Testis (tissue), 3 donors: Measurements from ENCODE around the gene PPA2. TPM values are rescaled to one million over a fixed set of nuclear protein-coding genes. Genes with fewer than 3 reads are reported as not detected.

ENCODE experiments used
- DNase-seq: peaks from one replicate; pipeline ENCODE4 v3.0.0-alpha.2; 2019
- H3K27ac ChIP-seq, 2 donors: fragments of 200-600 bp; sonication (generic); one replicate each; pipeline ENCODE4 v1.5.1; 2019
- H3K27me3 ChIP-seq: fragments of 200-600 bp; sonication (generic); one replicate; pipeline ENCODE4 v1.5.1; 2019
- H3K36me3 ChIP-seq: fragments of 200-600 bp; sonication (generic); one replicate; pipeline ENCODE4 v1.5.1; 2017; ENCODE audit warnings: low read depth; ENCODE audit errors: missing control alignments
- H3K4me1 ChIP-seq: fragments of 200-600 bp; sonication (generic); one replicate; pipeline ENCODE4 v1.5.1; 2019
- H3K4me3 ChIP-seq, 2 donors: fragments of 200-600 bp; sonication (generic); one replicate each; pipeline ENCODE4 v1.5.1; 2017 to 2019
- H3K9me3 ChIP-seq: fragments of 200-600 bp; sonication (generic); one replicate; pipeline ENCODE4 v1.5.1; 2017
- CTCF ChIP-seq, 3 experiments: fragments of 450-650 bp in 2 of 3; fragments of 200-600 bp in 1 of 3; sonication (generic) in 1 of 3; IDR thresholded peaks; one replicate each; pipeline ENCODE4 v1.5.1; 2016 to 2019; ENCODE audit warnings: antibody characterized with exemption in 3 of 3, mild to moderate bottlenecking in 2 of 3, moderate library complexity in 1 of 3
- POLR2A ChIP-seq: fragments of 450-650 bp; IDR thresholded peaks from one replicate; pipeline ENCODE4 v1.6.1; 2017; ENCODE audit warnings: antibody characterized with exemption, mild to moderate bottlenecking, moderate library complexity
- WGBS, 2 donors: methylation state at CpG; one replicate each; pipeline ENCODE4 v1.1.5; 2018; 5-methylcytosine and 5-hydroxymethylcytosine counted together
- intact Hi-C: fragments of 100-400 bp; cut with DNase I; formaldehyde crosslinking; loops from one replicate; pipeline ENCODE4 v1.15.1; 2023; ENCODE audit warnings: low total_unique reads
- polyA plus RNA-seq: library from polyadenylated mRNA; stranded (reverse); fragments of 350-450 nt; fragmentation: Illumina TruSeq; extraction: RNeasy Lipid Tissue Mini Kit (QIAGEN cat#74804); gene quantifications from one replicate; pipeline ENCODE4 v1.2.3, GENCODE V29; 2014; ENCODE audit warnings: low read depth, low replicate concordance; ENCODE audit not compliant: insufficient read depth
- total RNA-seq, 2 donors: library from RNA; depleted of rRNA; stranded (reverse); fragments of >200 nt; gene quantifications; one replicate each; pipeline ENCODE4 v1.2.3, GENCODE V29; 2016

PPA2 gene
- total and polyA plus RNA-seq, 3 donors from 2014 or later, result 40.6 to 71.3 (median 48.1) TPM

DNA sequence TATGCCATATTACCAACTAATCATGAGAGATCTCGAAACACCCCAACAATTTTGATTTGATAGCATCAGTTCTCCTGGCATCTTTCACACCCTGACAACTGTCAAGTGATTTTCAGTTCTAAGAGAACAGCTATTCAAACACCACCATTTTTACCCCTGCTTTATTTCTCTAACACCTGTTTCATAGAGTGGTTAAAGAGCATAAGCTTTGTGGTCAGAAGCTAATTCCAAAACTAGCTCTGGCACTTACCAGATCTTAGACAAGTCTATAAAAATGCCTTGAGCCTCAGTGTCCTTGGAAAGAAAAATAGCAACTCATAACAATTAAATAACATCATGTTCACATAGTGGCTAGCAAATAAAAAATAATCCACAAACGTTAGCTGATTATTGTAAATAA is 17.9 kb downstream of the PPA2 start:
- Histone ChIP-seq H3K9me3 (no peaks in the 10 kb centered on the region), H3K4me1 (no peaks in the 10 kb centered on the region), H3K36me3 (no peaks in the 10 kb centered on the region), H3K27ac (no peak overlapping the region), H3K27me3 (no peaks in the 10 kb centered on the region), H3K4me3 (no peak overlapping the region)
- intact Hi-C loops, result no loop called here
- 64 to 68% methylated on average over 2 of the region's 2 CpGs for WGBS, 2 donors
- TF ChIP-seq CTCF (IDR thresholded peaks at IDR 0.05) (no peak), POLR2A (no peak)
- no peak for DNase-seq

GRCh38 chr4:105455182-105455581 is 18.7 kb downstream of the PPA2 start:
- no peak overlapping the region for H3K4me3 ChIP-seq
- H3K27ac ChIP-seq, result no peak overlapping the region
- no peaks in the 10 kb centered on the region for H3K4me1 ChIP-seq
- TF ChIP-seq POLR2A, result no peak
- TF ChIP-seq CTCF (IDR thresholded peaks at IDR 0.05), result no peak
- no peaks in the 10 kb centered on the region for H3K9me3 ChIP-seq
- no peak for DNase-seq
- H3K27me3 ChIP-seq, result no peaks in the 10 kb centered on the region
- 83 to 90% methylated on average over 4 of the region's 4 CpGs for WGBS, 2 donors
- H3K36me3 ChIP-seq, result no peaks in the 10 kb centered on the region
- intact Hi-C loops, result no loop called here

- no peak overlapping the region for H3K4me3 ChIP-seq
- intact Hi-C loops, result no loop called here
- no peaks in the 10 kb centered on the region for H3K27me3 ChIP-seq
- H3K9me3 ChIP-seq, result no peaks in the 10 kb centered on the region
- H3K27ac ChIP-seq, result no peak overlapping the region
- WGBS, 2 donors, result 81 to 88% methylated on average over 4 of the region's 4 CpGs
- DNase-seq, result no peak
- H3K36me3 ChIP-seq, result no peaks in the 10 kb centered on the region
- TF ChIP-seq POLR2A, result no peak
- no peak for TF ChIP-seq CTCF (IDR thresholded peaks at IDR 0.05)
- no peaks in the 10 kb centered on the region for H3K4me1 ChIP-seq
Observed at GRCh38 chr4:105453550-105454205, 20.2 kb downstream of the PPA2 start.

DNA sequence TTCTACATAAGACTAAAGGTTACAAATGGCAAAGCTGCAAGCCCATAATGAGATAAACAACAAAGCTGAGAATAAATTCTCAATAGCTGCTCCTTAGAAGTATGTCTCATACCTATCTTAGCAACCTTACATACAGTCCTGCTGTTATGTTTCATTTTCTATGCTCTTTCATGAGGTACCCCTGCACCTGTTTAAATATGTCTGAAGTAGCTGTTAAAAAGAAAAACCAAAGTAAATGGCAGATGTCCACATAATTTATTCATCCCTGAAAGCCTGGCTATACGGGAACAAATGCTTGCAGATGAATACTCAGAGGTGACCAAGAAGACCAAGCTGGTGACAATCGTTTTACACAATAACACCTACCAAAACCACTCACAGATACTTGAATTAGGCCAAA is 22.5 kb downstream of the PPA2 start:
- 83% methylated on average over 2 of the region's 2 CpGs for WGBS, 2 donors
- Histone ChIP-seq H3K27me3 (no peaks in the 10 kb centered on the region), H3K9me3 (no peaks in the 10 kb centered on the region), H3K4me3 (no peak overlapping the region), H3K27ac (no peak overlapping the region), H3K36me3 (no peaks in the 10 kb centered on the region), H3K4me1 (no peaks in the 10 kb centered on the region)
- TF ChIP-seq POLR2A, result no peak
- TF ChIP-seq CTCF (IDR thresholded peaks at IDR 0.05), result no peak
- DNase-seq, result no peak
- intact Hi-C loops, result no loop called here

DNA sequence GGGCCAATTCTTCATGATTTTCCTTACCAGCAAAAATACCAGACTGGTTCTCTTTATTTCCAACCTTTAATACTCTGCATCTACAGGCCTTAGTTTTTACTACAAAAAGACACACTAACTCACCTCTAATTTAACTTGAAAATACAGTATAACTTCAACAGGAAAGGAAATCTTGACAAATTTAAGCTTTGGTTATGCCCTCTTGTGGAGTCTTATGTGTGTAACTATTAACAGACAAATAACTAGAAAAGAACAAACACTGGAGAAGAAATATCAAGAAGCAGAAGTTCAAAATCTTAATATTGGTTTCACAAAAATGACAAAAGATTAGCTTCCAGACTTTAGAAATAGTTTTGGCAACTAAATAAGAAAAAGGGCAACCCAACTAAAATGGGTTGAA is 33.0 kb downstream of the PPA2 start:
- no peaks in the 10 kb centered on the region for H3K9me3 ChIP-seq
- no peaks in the 10 kb centered on the region for H3K27me3 ChIP-seq
- TF ChIP-seq CTCF (IDR thresholded peaks at IDR 0.05) (no peak), POLR2A (no peak)
- no peaks in the 10 kb centered on the region for H3K36me3 ChIP-seq
- intact Hi-C loops, result no loop called here
- no peak for DNase-seq
- no peaks in the 10 kb centered on the region for H3K4me1 ChIP-seq
- H3K4me3 ChIP-seq, result no peak overlapping the region
- no peak overlapping the region for H3K27ac ChIP-seq
